Hippocampal formation (tissue), 2 donors: Measurements from ENCODE around the gene EHMT1.

ENCODE experiments used
- DNase-seq, 2 donors: peaks; one replicate each; lab custom pipeline; 2025; lab: John Stamatoyannopoulos, UW

The EHMT1 gene

GRCh38 chr9:137673886-137674285 lies 55.1 kb downstream of the EHMT1 start:
- DNase-seq, result no peak

GRCh38 chr9:137674307-137674975 lies 55.6 kb downstream of the EHMT1 start:
- DNase-seq, result no peak

GRCh38 chr9:137674976-137675320 lies 56.1 kb downstream of the EHMT1 start:
- DNase-seq, result no peak

GRCh38 chr9:137676998-137677397 lies 58.2 kb downstream of the EHMT1 start:
- DNase-seq, result no peak

- no peak for DNase-seq
Observed at GRCh38 chr9:137678202-137678601, 59.4 kb downstream of the EHMT1 start.

- DNase-seq, result no peak
Observed at GRCh38 chr9:137679249-137679648, 60.4 kb downstream of the EHMT1 start.

- DNase-seq, result no peak
Observed at GRCh38 chr9:137679695-137680305, 61.0 kb downstream of the EHMT1 start.

- DNase-seq, result no peak
Observed at GRCh38 chr9:137680444-137681358, 61.9 kb downstream of the EHMT1 start.

GRCh38 chr9:137682428-137683105 lies 63.8 kb downstream of the EHMT1 start:
- DNase-seq, result no peak

- no peak for DNase-seq
Observed at GRCh38 chr9:137683262-137683864, 64.6 kb downstream of the EHMT1 start.

- no peak for DNase-seq
Observed at GRCh38 chr9:137685035-137685740, 66.4 kb downstream of the EHMT1 start.

GRCh38 chr9:137685741-137686420 lies 67.1 kb downstream of the EHMT1 start:
- DNase-seq, result no peak

GRCh38 chr9:137688261-137688660 lies 69.5 kb downstream of the EHMT1 start:
- DNase-seq, result no peak

GRCh38 chr9:137688725-137689124 lies 69.9 kb downstream of the EHMT1 start:
- DNase-seq, result peak in 1 of 2 donors; percentile 9

- no peak for DNase-seq
Observed at GRCh38 chr9:137689745-137690529, 71.1 kb downstream of the EHMT1 start.

GRCh38 chr9:137690930-137691645 lies 72.3 kb downstream of the EHMT1 start:
- no peak for DNase-seq

GRCh38 chr9:137691646-137692351 lies 73.0 kb downstream of the EHMT1 start:
- DNase-seq, result peak in 1 of 2 donors; percentile 30

GRCh38 chr9:137694236-137694959 lies 75.6 kb downstream of the EHMT1 start:
- no peak for DNase-seq
